HepG2 (cell line): Measurements from ENCODE around the gene ARMH4. TPM values are rescaled to one million over a fixed set of nuclear protein-coding genes. Genes with fewer than 3 reads are reported as not detected.

Experiments used
- ATAC-seq: fragments of 200-7000 bp; cut with Tn5 transposase; 3 replicates; pipeline ENCODE4 v1.9.1; 2020; ENCODE audit warnings: mild to moderate bottlenecking, moderate library complexity
- BruUV-seq: library from RNA; stranded (reverse); fragments of 400-500 nt; replicated peaks from 2 replicates; lab custom pipeline; 2021; lab: Mats Ljungman, UMichigan
- CTCF ChIA-PET: fragments of 300-600 bp; formaldehyde crosslinking; extraction: SDS; loops from one replicate; lab custom pipeline; 2021; ENCODE audit warnings: low total read pairs, inconsistent platforms, low intra/inter-chr PET ratio; lab: Yijun Ruan, JAX
- POLR2A ChIA-PET: fragments of 350-600 bp; sonication (Branson Sonifier 250); formaldehyde crosslinking; loops from one replicate; lab custom pipeline; 2020; ENCODE audit warnings: antibody characterized with exemption, inconsistent platforms; lab: Yijun Ruan, JAX
- DNase-seq: peaks from one replicate; pipeline ENCODE4 v3.0.0-alpha.2; 2015; ENCODE audit warnings: low spot score
- FAIRE-seq: peaks from 3 replicates; lab custom pipeline; 2011; peaks lifted over from hg19 to GRCh38; lab: Jason Lieb, UNC
- H2AFZ ChIP-seq: one replicate; pipeline ENCODE4 v1.6.1; 2011; ENCODE audit warnings: low read length, inconsistent platforms
- H3K27ac ChIP-seq: fragments of 300-600 bp; 3 replicates; pipeline ENCODE4 v1.8.0; 2011; ENCODE audit warnings: mixed run types, mild to moderate bottlenecking, mixed read lengths, low read length, inconsistent platforms; ENCODE audit not compliant: insufficient read depth; ENCODE audit errors: extremely low read length
- H3K27me3 ChIP-seq, 2 experiments: fragments of 200-600 bp in 1 of 2; 2 replicates in 1 of 2; 3 replicates in 1 of 2; pipeline versions ENCODE4 v1.6.0 to v1.8.0; 2011; ENCODE audit warnings: low read length in 2 of 2, mild to moderate bottlenecking in 2 of 2, moderate library complexity in 2 of 2, inconsistent platforms in 1 of 2; ENCODE audit not compliant: insufficient read depth in 2 of 2, control insufficient read depth in 1 of 2
- H3K36me3 ChIP-seq, 2 experiments: fragments of 200-600 bp in 1 of 2; replicated peaks in 1 of 2; 2 replicates in 1 of 2; 3 replicates in 1 of 2; pipeline versions ENCODE4 v1.5.1 to v1.8.0; 2011; ENCODE audit warnings: low read length in 2 of 2, inconsistent platforms in 1 of 2; ENCODE audit not compliant: insufficient read depth in 2 of 2, control insufficient read depth in 1 of 2
- H3K4me1 ChIP-seq: 2 replicates; pipeline ENCODE4 v1.5.1; 2012; ENCODE audit warnings: low read length, inconsistent platforms; ENCODE audit not compliant: insufficient read depth
- H3K4me2 ChIP-seq: 2 replicates; pipeline ENCODE4 v1.6.0; 2011; ENCODE audit warnings: low read depth, low read length, inconsistent platforms
- H3K4me3 ChIP-seq, 3 experiments: fragments of 200-600 bp in 1 of 3; sonication (generic), shearing (Covaris generic) in 1 of 3; replicated peaks in 1 of 3; 2 replicates each; pipeline ENCODE4 v1.5.1; 2011 to 2016; ENCODE audit warnings: low read length in 3 of 3, inconsistent platforms in 2 of 3, low read depth in 2 of 3, mild to moderate bottlenecking in 2 of 3, control low read depth in 1 of 3, mixed read lengths in 1 of 3; ENCODE audit not compliant: insufficient read depth in 1 of 3
- H3K79me2 ChIP-seq: one replicate; pipeline ENCODE4 v1.6.1; 2011; ENCODE audit warnings: low read length, inconsistent platforms; ENCODE audit not compliant: insufficient read depth
- H3K9ac ChIP-seq: 2 replicates; pipeline ENCODE4 v1.6.0; 2011; ENCODE audit warnings: mild to moderate bottlenecking, low read depth, low read length, inconsistent platforms; ENCODE audit not compliant: insufficient read depth
- H3K9me3 ChIP-seq: 2 replicates; pipeline ENCODE4 v1.5.1; 2012; ENCODE audit warnings: mild to moderate bottlenecking, low read length
- H4K20me1 ChIP-seq: 2 replicates; pipeline ENCODE4 v1.6.0; 2011; ENCODE audit warnings: inconsistent platforms, mild to moderate bottlenecking, low read length, moderate library complexity; ENCODE audit not compliant: insufficient read depth
- ATF2 ChIP-seq: sonication (generic); formaldehyde crosslinking; IDR thresholded peaks from 2 replicates; pipeline ENCODE4 v1.4.0; 2020; ENCODE audit warnings: missing genetic modification reagents
- CAMTA2 ChIP-seq: sonication (generic); formaldehyde crosslinking; IDR thresholded peaks from 2 replicates; pipeline ENCODE4 v1.4.0; 2020; ENCODE audit warnings: mild to moderate bottlenecking, missing genetic modification reagents, borderline replicate concordance
- CENPX ChIP-seq: sonication (generic); formaldehyde crosslinking; IDR thresholded peaks from 2 replicates; pipeline ENCODE4 v1.9.0; 2021; ENCODE audit warnings: mild to moderate bottlenecking, missing genetic modification reagents, moderate library complexity
- CERS6 ChIP-seq: sonication (generic); formaldehyde crosslinking; IDR thresholded peaks from 2 replicates; pipeline ENCODE4 v1.5.0; 2020; ENCODE audit warnings: missing genetic modification reagents
- ELK4 ChIP-seq: sonication (generic); formaldehyde crosslinking; IDR thresholded peaks from 2 replicates; pipeline ENCODE4 v1.9.0; 2021; ENCODE audit warnings: missing genetic modification reagents, borderline replicate concordance
- FIP1L1 ChIP-seq: fragments of 200-400 bp; formaldehyde crosslinking; IDR thresholded peaks from 2 replicates; pipeline ENCODE4 v1.6.1; 2018; ENCODE audit warnings: low read depth, mild to moderate bottlenecking, low read length, moderate library complexity, borderline replicate concordance; ENCODE audit not compliant: insufficient read depth
- FOSL2 ChIP-seq: sonication (generic); formaldehyde crosslinking; IDR thresholded peaks from 2 replicates; pipeline ENCODE4 v1.4.0; 2020; ENCODE audit warnings: missing genetic modification reagents
- GATAD2A ChIP-seq: IDR thresholded peaks from 2 replicates; pipeline ENCODE4 v1.6.1; 2016
- GFI1 ChIP-seq: sonication (generic); formaldehyde crosslinking; IDR thresholded peaks from 2 replicates; pipeline ENCODE4 v1.5.0; 2020; ENCODE audit warnings: missing genetic modification reagents, mild to moderate bottlenecking, borderline replicate concordance
- RFXANK ChIP-seq: IDR thresholded peaks from 2 replicates; pipeline ENCODE4 v1.6.1; 2016
- SYNCRIP ChIP-seq: fragments of 200-400 bp; formaldehyde crosslinking; IDR thresholded peaks from 2 replicates; pipeline ENCODE4 v1.6.1; 2018; ENCODE audit warnings: mild to moderate bottlenecking, low read depth, low read length; ENCODE audit not compliant: insufficient read depth
- TRAFD1 ChIP-seq: sonication (generic); formaldehyde crosslinking; IDR thresholded peaks from 2 replicates; pipeline ENCODE4 v1.5.1; 2020; ENCODE audit warnings: missing genetic modification reagents, mild to moderate bottlenecking, borderline replicate concordance
- ZMAT3 ChIP-seq: sonication (generic); formaldehyde crosslinking; conservative IDR thresholded peaks from 2 replicates; pipeline ENCODE4 v1.7.0; 2021; ENCODE audit warnings: missing genetic modification reagents
- ZNF629 ChIP-seq: sonication (generic); formaldehyde crosslinking; conservative IDR thresholded peaks from 2 replicates; pipeline ENCODE4 v1.5.0; 2020; ENCODE audit warnings: missing genetic modification reagents
- ZNF747 ChIP-seq: sonication (generic); formaldehyde crosslinking; IDR thresholded peaks from 2 replicates; pipeline ENCODE4 v1.8.1; 2023; ENCODE audit warnings: missing genetic modification reagents, mild to moderate bottlenecking, borderline replicate concordance
- WGBS: methylation state at CpG from one replicate; pipeline ENCODE4 v1.1.6; 2017; ENCODE audit warnings: low lambda C conversion rate; 5-methylcytosine and 5-hydroxymethylcytosine counted together
- in situ Hi-C: cut with HindIII; loops from 2 replicates; pipeline ENCODE4 v1.10.0; 2017; ENCODE audit warnings: low pct_unique_long_range_greater_than_20kb; ENCODE audit not compliant: extremely low pct_ligation_motif_present
- intact Hi-C: fragments of 100-400 bp; cut with micrococcal nuclease; formaldehyde crosslinking; loops from one replicate; pipeline ENCODE4 v1.10.0; 2022; ENCODE audit not compliant: unreplicated experiment
- polyA plus RNA-seq, 8 experiments: library from polyadenylated mRNA; depleted of rRNA in 3 of 8; stranded (reverse) in 7 of 8; unstranded in 1 of 8; fragments of >200 nt; fragmentation: Illumina TruSeq in 4 of 8; extraction: Trizol in 4 of 8; gene quantifications; 2 replicates each; pipeline versions ENCODE4 v1.2.1 to v1.2.3, GENCODE V29; 2011 to 2016; ENCODE audit warnings: low read depth in 4 of 8, missing spikeins in 1 of 8, mixed read lengths in 1 of 8; ENCODE audit not compliant: insufficient read depth in 1 of 8
- total RNA-seq, 5 experiments: library from RNA; depleted of rRNA; stranded (reverse); fragments of >200 nt; fragmentation: Illumina TruSeq; extraction: Trizol; gene quantifications; 2 replicates each; pipeline ENCODE4 v1.2.3, GENCODE V29; 2016; ENCODE audit warnings: low read depth in 1 of 5

ARMH4 gene
- total and polyA plus RNA-seq, 2 of the 13 experiments (the other 11 are each of a cell fraction or from before 2014, with no cell fraction given), result 0.02 to 0.18 TPM

- Histone ChIP-seq H3K36me3 (no peaks in the 10 kb centered on the region), H4K20me1 (no peaks in the 10 kb centered on the region), H3K4me2 (no peak overlapping the region), H3K4me3 (no peak overlapping the region), H3K79me2 (no peaks in the 10 kb centered on the region), H3K4me1 (no peaks in the 10 kb centered on the region), H3K9ac (no peak overlapping the region), H2AFZ (no peak overlapping the region), H3K9me3 (no peaks in the 10 kb centered on the region)
- CTCF ChIA-PET, result no interaction called here
- in situ Hi-C loops (no loop called here), intact Hi-C loops (no loop called here)
- POLR2A ChIA-PET, result no interaction called here
- BruUV-seq, result no TSS peak
- DNase-seq (no peak), FAIRE-seq (no peak)
- TF ChIP-seq ZNF747 (CRISPR knock-in tag) (no peak), FOSL2 (CRISPR knock-in tag) (no peak), CAMTA2 (CRISPR knock-in tag) (no peak), CENPX (CRISPR knock-in tag) (no peak), GFI1 (no peak), ATF2 (CRISPR knock-in tag) (no peak), CERS6 (no peak), ELK4 (CRISPR knock-in tag) (no peak), SYNCRIP (no peak), GATAD2A (no peak), RFXANK (CRISPR knock-in tag) (no peak), ZMAT3 (no peak), ZNF629 (CRISPR knock-in tag) (no peak), TRAFD1 (no peak), FIP1L1 (no peak)
- TF ChIP-seq, all 625 proteins: peak for 0
- Histone ChIP-seq H3K27me3 (no peaks in the 10 kb centered on the region), H3K27ac (no peak overlapping the region)
- WGBS, result 90% methylated on average over 1 of the region's 1 CpG
- ATAC-seq, result no peak
Observed at GRCh38 chr14:57998766-57999165, 153.2 kb downstream of the ARMH4 start.
